HG03460 (cell line): ENCODE measurements around the gene PTGES.
"Not testable (repeated sequence)": the region's sequence is repeated elsewhere in the genome, so short reads cannot be mapped to it uniquely, and the experiment has no call there.

ENCODE experiments used
- ATAC-seq: cut with Tn5 transposase; IDR thresholded peaks from one replicate; pipeline ENCODE4 v1.9.1; 2021; ENCODE audit not compliant: unreplicated experiment

PTGES gene

DNA sequence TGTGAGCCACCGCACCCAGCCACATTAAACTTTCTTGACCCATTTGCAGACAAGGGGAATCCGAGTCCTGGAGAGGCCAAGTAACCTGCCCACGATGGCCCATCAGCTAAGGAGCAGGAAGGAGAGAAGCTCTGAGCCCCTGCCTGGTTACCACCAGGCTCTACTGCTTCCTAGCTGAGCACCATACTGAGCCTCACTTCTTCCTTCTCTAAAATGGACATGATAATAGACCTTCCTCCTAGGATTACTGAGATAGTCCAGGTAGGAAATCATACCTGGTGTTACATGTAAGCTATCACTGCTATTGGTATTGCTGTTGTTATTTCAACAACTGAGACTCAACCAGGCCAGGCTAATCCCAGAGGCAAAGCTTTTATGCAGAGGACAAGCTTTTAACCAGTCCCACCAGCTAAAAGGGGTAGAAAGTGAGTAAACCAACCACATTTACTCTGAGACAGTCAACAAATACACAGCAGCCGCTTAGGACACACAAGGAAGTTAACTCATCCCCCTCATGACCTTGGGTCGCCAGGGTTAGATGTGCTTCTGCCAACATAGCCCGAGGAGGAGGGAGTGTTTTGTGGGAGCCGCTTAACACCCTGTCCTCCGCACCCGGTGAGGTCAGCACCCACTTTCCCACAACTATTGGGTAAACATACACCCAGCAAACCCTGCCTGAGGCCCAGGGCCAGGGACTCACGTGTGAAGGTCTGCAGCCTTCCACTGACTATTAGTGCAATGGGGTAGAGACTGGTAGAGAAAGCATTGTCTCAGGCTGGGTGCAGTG, 20.6 kb upstream of the PTGES start:
- ATAC-seq = no peak

GRCh38 chr9:129770741-129771140, 17.9 kb upstream of the PTGES start:
- ATAC-seq = no peak

DNA sequence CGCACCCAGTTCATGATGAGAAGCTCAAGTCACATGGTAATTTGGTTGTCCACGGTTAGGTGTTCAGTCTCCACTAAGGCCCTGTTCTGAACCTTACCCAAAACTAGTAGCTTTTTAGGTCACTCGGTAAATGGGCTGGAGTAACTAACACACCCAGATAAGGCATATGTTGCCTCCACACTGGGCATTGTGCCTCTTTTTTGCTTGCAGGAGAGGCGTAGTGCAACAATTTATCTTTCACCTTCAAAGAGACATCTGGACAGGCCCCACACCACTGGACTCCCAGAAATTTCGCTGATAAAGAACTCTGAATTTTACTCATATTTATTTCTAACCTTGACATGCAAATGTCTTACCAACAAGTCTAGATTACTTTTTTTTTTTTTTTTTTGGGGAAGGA, 16.8 kb upstream of the PTGES start:
- ATAC-seq = no peak

GRCh38 chr9:129768486-129768885, 15.6 kb upstream of the PTGES start:
- no peak for ATAC-seq

GRCh38 chr9:129765764-129766317, 13.0 kb upstream of the PTGES start:
- no peak for ATAC-seq

- ATAC-seq = no peak
Observed at GRCh38 chr9:129762985-129763926, 10.4 kb upstream of the PTGES start.

GRCh38 chr9:129762370-129762984, 9.6 kb upstream of the PTGES start:
- not testable (repeated sequence) for ATAC-seq

DNA sequence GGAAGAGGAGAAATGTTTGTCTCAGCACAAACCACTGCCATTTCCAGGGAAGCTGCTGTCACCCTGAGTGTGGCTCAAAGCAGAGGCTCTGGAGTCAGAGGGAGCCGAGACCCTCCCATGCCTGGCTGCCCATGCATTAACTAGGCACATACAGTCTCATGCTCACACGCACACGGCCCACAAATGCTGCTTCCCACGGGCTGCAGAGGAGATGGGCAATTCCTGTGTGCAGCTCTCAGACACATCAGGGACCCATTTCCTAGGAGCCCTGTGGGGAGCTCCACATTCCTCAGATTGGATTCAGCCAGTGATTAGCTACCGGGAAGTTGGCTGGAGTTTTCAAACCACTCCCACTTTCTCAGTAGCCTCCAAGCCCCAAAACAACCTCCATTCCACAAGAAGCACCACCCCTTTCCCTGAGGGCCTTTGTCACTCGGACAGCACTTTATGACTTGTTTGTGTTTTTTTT, 9.1 kb upstream of the PTGES start:
- no peak for ATAC-seq

GRCh38 chr9:129761293-129761900, 8.6 kb upstream of the PTGES start:
- no peak for ATAC-seq

GRCh38 chr9:129760784-129761183, 7.9 kb upstream of the PTGES start:
- not testable (repeated sequence) for ATAC-seq

DNA sequence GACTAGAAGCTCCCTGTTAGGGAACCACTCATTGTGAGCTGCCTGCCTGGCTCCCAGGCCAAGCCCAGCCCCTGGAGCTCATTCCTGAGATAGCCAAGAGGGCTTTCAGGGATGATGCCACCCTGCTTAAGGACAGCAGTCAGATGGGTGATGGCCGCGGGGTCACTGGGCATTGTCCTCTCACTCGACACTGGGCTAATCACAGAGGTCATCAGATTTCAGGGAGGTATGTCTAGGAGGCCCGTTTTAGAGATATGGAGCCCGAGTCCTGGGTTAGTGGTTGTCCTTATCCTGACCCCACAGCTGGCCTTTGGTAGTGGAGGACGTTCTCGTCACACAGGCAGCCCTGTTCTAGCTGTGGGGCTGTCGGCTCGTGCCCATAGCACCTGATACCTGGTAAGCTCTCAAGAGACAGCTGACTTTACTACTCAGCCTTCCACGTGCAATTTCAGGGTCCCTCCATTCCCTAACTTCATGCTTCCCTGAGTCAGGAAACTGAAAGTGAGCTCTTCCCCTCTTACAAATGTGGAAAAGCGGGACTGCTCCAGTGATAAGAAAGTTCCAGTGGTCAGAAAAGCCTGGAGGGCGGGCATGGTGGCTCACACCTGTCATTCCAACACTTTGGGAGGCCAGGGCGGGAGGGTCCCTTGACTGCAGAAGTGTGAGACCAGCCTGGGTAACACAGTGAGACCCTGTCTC, 7.1 kb upstream of the PTGES start:
- no peak for ATAC-seq

- no peak for ATAC-seq
Observed at GRCh38 chr9:129759319-129759718, 6.5 kb upstream of the PTGES start.

GRCh38 chr9:129757045-129757444, 4.2 kb upstream of the PTGES start:
- no peak for ATAC-seq

DNA sequence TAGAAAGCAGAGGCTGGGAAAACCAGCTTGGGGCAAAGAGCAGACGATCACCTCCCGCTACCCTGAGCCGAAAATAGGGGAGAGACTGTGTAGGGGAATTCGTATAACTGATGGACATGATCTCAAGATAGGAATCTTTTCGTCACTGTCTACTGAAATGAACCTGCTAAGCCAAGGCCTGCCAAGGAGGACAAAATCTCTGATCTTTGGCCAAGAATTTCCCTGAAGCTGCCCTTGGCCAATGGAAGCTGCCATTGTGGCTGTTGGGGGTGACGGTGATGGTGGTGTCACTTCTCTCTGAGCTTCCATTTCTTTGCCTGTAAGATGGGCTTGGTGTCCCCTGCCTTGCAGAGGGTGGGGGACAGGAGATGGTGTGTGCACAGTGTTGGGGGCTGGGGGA, 3.3 kb upstream of the PTGES start:
- ATAC-seq = no peak

DNA sequence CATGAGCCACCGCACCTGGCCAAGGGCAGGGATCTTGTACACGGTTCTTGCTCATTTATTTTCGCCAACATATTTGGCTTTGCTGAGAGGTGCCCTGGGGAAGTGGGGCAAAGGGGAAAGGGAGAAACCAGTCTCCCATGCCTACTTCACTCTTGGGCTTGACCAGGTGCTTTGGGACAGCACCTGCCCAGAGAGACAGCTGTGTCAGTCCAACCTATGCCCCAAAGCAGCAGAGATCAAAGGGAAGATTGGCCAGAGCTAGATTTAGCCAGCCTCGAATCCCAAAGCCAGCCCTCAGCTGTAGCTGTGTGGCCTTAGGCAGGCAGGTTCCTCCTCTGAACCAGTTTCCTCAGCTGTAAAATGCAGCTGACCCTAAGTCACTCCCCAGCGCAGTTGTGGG, 2.3 kb upstream of the PTGES start:
- ATAC-seq = no peak

- no peak for ATAC-seq
Observed at GRCh38 chr9:129751841-129752801, 721 bp downstream of the PTGES start.

DNA sequence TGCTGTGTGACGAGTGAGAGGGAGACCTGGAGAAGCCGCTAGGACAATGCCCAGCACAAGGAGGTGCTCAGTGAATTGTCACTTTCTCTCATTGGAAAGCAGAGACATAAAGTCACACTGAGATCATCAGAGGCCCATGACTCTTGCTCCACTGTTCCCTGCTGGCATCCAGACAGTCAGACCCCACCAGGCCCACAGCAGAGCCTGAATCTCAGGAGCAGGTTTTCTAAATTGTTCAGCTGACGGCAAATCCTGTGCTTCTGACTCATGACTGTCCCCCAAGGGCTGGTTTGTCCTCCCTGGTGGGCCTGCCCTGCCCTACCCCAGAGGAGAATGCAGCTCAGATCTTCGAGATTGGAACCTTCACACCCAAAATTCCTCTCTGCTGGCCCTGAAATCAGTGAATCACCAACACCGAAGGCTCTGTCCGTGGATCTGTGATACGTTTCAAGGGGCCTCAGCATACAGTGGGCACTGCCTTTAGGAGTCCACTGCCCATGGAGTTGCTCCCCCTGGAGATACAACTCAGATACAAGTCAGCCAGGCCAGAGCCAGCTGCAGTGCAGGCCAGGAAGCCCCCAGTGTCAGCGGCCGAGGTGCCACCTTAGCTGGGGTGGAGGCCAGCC, 2.7 kb downstream of the PTGES start:
- ATAC-seq = no peak

- ATAC-seq = no peak
Observed at GRCh38 chr9:129749575-129749974, 3.3 kb downstream of the PTGES start.

GRCh38 chr9:129749052-129749451, 3.8 kb downstream of the PTGES start:
- ATAC-seq = not testable (repeated sequence)
